Neural progenitor cell (in vitro differentiated cells): Measurements from ENCODE around the gene DDX52.

Experiments
- CTCF ChIP-seq: fragments of 200-600 bp; sonication (generic); IDR thresholded peaks from 2 replicates; pipeline ENCODE4 v1.5.1; 2017; ENCODE audit warnings: antibody characterized with exemption, mild to moderate bottlenecking
- EZH2 ChIP-seq: fragments of 200-600 bp; sonication (generic); IDR thresholded peaks from 2 replicates; pipeline ENCODE4 v1.6.1; 2017; ENCODE audit warnings: antibody characterized with exemption, mild to moderate bottlenecking, moderate library complexity

- TF ChIP-seq CTCF: no peak
- no peak for TF ChIP-seq EZH2
Observed at GRCh38 chr17:37614823-37615222, 28.4 kb downstream of the DDX52 start.
